B cell (primary cell): Measurements from ENCODE around the gene ERG. TPM values are rescaled to one million over a fixed set of nuclear protein-coding genes. Genes with fewer than 3 reads are reported as not detected.

ENCODE experiments used
- ATAC-seq: fragments of 200-7000 bp; cut with Tn5 transposase; one replicate; pipeline ENCODE4 v1.10.0; 2021; ENCODE audit warnings: low read depth, mild to moderate bottlenecking, moderate number of reproducible peaks, moderate library complexity
- CTCF ChIA-PET: fragments of 350-600 bp; sonication (Branson Sonifier 250); formaldehyde crosslinking; loops from one replicate; lab custom pipeline; 2021; ENCODE audit warnings: antibody characterized with exemption, inconsistent platforms; lab: Charles Lee
- POLR2A ChIA-PET: fragments of 350-600 bp; sonication (Branson Sonifier 250); formaldehyde crosslinking; loops from one replicate; lab custom pipeline; 2021; ENCODE audit warnings: antibody characterized with exemption; lab: Charles Lee
- DNase-seq: peaks from one replicate; pipeline ENCODE4 v3.0.0; 2013
- H2AFZ ChIP-seq: 2 replicates; pipeline ENCODE4 v1.6.1; 2012; ENCODE audit warnings: mild to moderate bottlenecking, low read depth, low read length; ENCODE audit not compliant: insufficient read depth, poor library complexity, severe bottlenecking
- H3K27ac ChIP-seq, 2 donors: 1 replicate in 1 of 2; 2 replicates in 1 of 2; pipeline ENCODE4 v1.5.1; 2012 to 2013; ENCODE audit warnings: low read length in 2 of 2, mild to moderate bottlenecking in 2 of 2, moderate library complexity in 1 of 2
- H3K27me3 ChIP-seq, 4 experiments: fragments of 200-600 bp in 1 of 4; sonication (generic) in 1 of 4; replicated peaks in 1 of 4; 1 replicate in 2 of 4; 2 replicates in 2 of 4; pipeline versions ENCODE4 v1.6.1 to v1.7.0; 2013 to 2016; ENCODE audit warnings: low read length in 3 of 4, mild to moderate bottlenecking in 2 of 4, mixed read lengths in 1 of 4, moderate library complexity in 1 of 4; ENCODE audit not compliant: insufficient read depth in 4 of 4, control insufficient read depth in 3 of 4; ENCODE audit errors: control extremely low read depth in 1 of 4
- H3K36me3 ChIP-seq, 2 experiments: replicated peaks in 1 of 2; 1 replicate in 1 of 2; 2 replicates in 1 of 2; pipeline versions ENCODE4 v1.6.1 to v1.7.1; 2013; ENCODE audit warnings: low read length in 1 of 2; ENCODE audit not compliant: insufficient read depth in 2 of 2, control insufficient read depth in 1 of 2; ENCODE audit errors: control extremely low read depth in 1 of 2, extremely low read depth in 1 of 2
- H3K4me1 ChIP-seq, 2 donors: fragments of 200-600 bp in 1 of 2; sonication (generic) in 1 of 2; 1 replicate in 1 of 2; 2 replicates in 1 of 2; pipeline versions ENCODE4 v1.5.1 to v1.6.1; 2013 to 2017; ENCODE audit warnings: low read length in 2 of 2; ENCODE audit not compliant: control insufficient read depth in 2 of 2, insufficient read depth in 2 of 2
- H3K4me2 ChIP-seq: replicated peaks from 2 replicates; pipeline ENCODE3; 2012; ENCODE audit warnings: mild to moderate bottlenecking, low read depth, low read length; ENCODE audit not compliant: poor library complexity, severe bottlenecking
- H3K4me3 ChIP-seq, 5 experiments: fragments of 200-600 bp in 1 of 5; sonication (generic) in 1 of 5; 1 replicate in 3 of 5; 2 replicates in 2 of 5; pipeline versions ENCODE4 v1.5.1 to v1.7.0; 2011 to 2016; ENCODE audit warnings: low read length in 4 of 5, mild to moderate bottlenecking in 4 of 5, low read depth in 2 of 5, control low read depth in 1 of 5, moderate library complexity in 1 of 5; ENCODE audit not compliant: insufficient read depth in 1 of 5; ENCODE audit errors: control extremely low read depth in 1 of 5, extremely low read depth in 1 of 5
- H3K79me2 ChIP-seq: fragments of 200-600 bp; sonication (generic); one replicate; pipeline ENCODE4 v1.6.0; 2016; ENCODE audit warnings: low read length; ENCODE audit not compliant: control insufficient read depth, insufficient read depth
- H3K9ac ChIP-seq: fragments of 200-600 bp; sonication (generic); 2 replicates; pipeline ENCODE4 v1.6.1; 2017; ENCODE audit warnings: mild to moderate bottlenecking, low read length, moderate library complexity
- H3K9me3 ChIP-seq, 3 donors: one replicate each; pipeline versions ENCODE4 v1.6.1 to v1.7.1; 2013; ENCODE audit warnings: low read length in 2 of 3; ENCODE audit not compliant: control insufficient read depth in 2 of 3, insufficient read depth in 1 of 3; ENCODE audit errors: control extremely low read depth in 1 of 3
- H4K20me1 ChIP-seq: 2 replicates; pipeline ENCODE4 v1.6.0; 2012; ENCODE audit warnings: mild to moderate bottlenecking, low read length; ENCODE audit not compliant: insufficient read depth, control insufficient read depth, poor library complexity, severe bottlenecking
- H3K27ac Mint-ChIP-seq: one replicate; pipeline ENCODE4 v1.8.0; 2021; ENCODE audit warnings: mixed read lengths
- H3K27me3 Mint-ChIP-seq: one replicate; pipeline ENCODE4 v1.8.0; 2021; ENCODE audit warnings: mixed read lengths
- H3K4me1 Mint-ChIP-seq: one replicate; pipeline ENCODE4 v1.8.0; 2021; ENCODE audit warnings: mixed read lengths
- H3K4me3 Mint-ChIP-seq: one replicate; pipeline ENCODE4 v1.8.0; 2021; ENCODE audit warnings: mixed read lengths
- H3K9me3 Mint-ChIP-seq: one replicate; pipeline ENCODE4 v1.8.0; 2022; ENCODE audit warnings: mixed read lengths; ENCODE audit not compliant: insufficient read depth
- CTCF ChIP-seq: fragments of 200-600 bp; IDR thresholded peaks from one replicate; pipeline ENCODE4 v1.8.0; 2022; ENCODE audit warnings: antibody characterized with exemption, mild to moderate bottlenecking
- EZH2 ChIP-seq: IDR thresholded peaks from 2 replicates; pipeline ENCODE4 v1.6.1; 2012; ENCODE audit warnings: borderline replicate concordance, low read depth, mild to moderate bottlenecking, moderate library complexity, low read length; ENCODE audit not compliant: insufficient read depth, poor library complexity, severe bottlenecking
- WGBS: methylation state at CpG from one replicate; pipeline ENCODE4 v1.1.5; 2013; ENCODE audit warnings: missing lambda C conversion rate; ENCODE audit not compliant: insufficient coverage; 5-methylcytosine and 5-hydroxymethylcytosine counted together
- intact Hi-C: fragments of 100-400 bp; cut with micrococcal nuclease; formaldehyde crosslinking; loops from one replicate; pipeline ENCODE4 v1.10.0; 2022
- polyA plus RNA-seq: library from polyadenylated mRNA; depleted of rRNA; stranded (reverse); fragments of >200 nt; gene quantifications from 2 replicates; pipeline ENCODE4 v1.2.3, GENCODE V29; 2012
- total RNA-seq, 2 donors: library from RNA; stranded (reverse); fragments of 120-200 nt in 1 of 2; gene quantifications; 1 replicate in 1 of 2; 2 replicates in 1 of 2; pipeline versions ENCODE4 v1.2.3 to v1.2.4, GENCODE V29; 2013 to 2022

The ERG gene
- total and polyA plus RNA-seq, 2 donors (not counting 1 experiment from before 2014, with no cell fraction given) = 0.17 TPM; not detected in 1

GRCh38 chr21:38490411-38491020 lies 7.8 kb downstream of the ERG start:
- H3K4me3 ChIP-seq = no peak overlapping the region
- peaks cover 0 to 8% (median 0%) of the 10 kb centered on the region in 3 donors for H3K9me3 ChIP-seq
- POLR2A ChIA-PET = no interaction called here
- Mint-ChIP-seq H3K27ac (no peak overlapping the region), H3K4me3 (no peak overlapping the region), H3K4me1 (no peaks in the 10 kb centered on the region), H3K9me3 (no peaks in the 10 kb centered on the region), H3K27me3 (peaks cover 39% of the 10 kb centered on the region)
- H3K36me3 ChIP-seq = no peaks in the 10 kb centered on the region
- no peak overlapping the region for H3K4me2 ChIP-seq
- H3K4me1 ChIP-seq = no peaks in the 10 kb centered on the region
- ATAC-seq = no peak
- H3K9ac ChIP-seq = no peak overlapping the region
- H3K27me3 ChIP-seq = peaks cover 0 to 16% (median 1%) of the 10 kb centered on the region in 4 experiments
- H2AFZ ChIP-seq = no peak overlapping the region
- no peaks in the 10 kb centered on the region for H3K79me2 ChIP-seq
- no peak for DNase-seq
- WGBS = 42% methylated on average over 9 of the region's 12 CpGs
- no peak overlapping the region for H3K27ac ChIP-seq
- no peak for TF ChIP-seq EZH2
- no peak for TF ChIP-seq CTCF
- intact Hi-C loops = no loop called here
- H4K20me1 ChIP-seq = no peaks in the 10 kb centered on the region
- CTCF ChIA-PET = no interaction called here

- ChIA-PET POLR2A (no interaction called here), CTCF (no interaction called here)
- no peak overlapping the region for H3K27ac Mint-ChIP-seq
- Histone ChIP-seq H3K9ac (no peak overlapping the region), H3K4me1 (no peaks in the 10 kb centered on the region), H2AFZ (no peak overlapping the region), H4K20me1 (no peaks in the 10 kb centered on the region), H3K27ac (no peak overlapping the region), H3K27me3 (peaks cover 0 to 14% (median 1%) of the 10 kb centered on the region in 4 experiments), H3K79me2 (no peaks in the 10 kb centered on the region), H3K4me3 (no peak overlapping the region), H3K36me3 (no peaks in the 10 kb centered on the region), H3K9me3 (peaks cover 0 to 8% (median 0%) of the 10 kb centered on the region in 3 donors), H3K4me2 (no peak overlapping the region)
- H3K27me3 Mint-ChIP-seq = peaks cover 32% of the 10 kb centered on the region
- no peak overlapping the region for H3K4me3 Mint-ChIP-seq
- DNase-seq = no peak
- H3K4me1 Mint-ChIP-seq = no peaks in the 10 kb centered on the region
- no peaks in the 10 kb centered on the region for H3K9me3 Mint-ChIP-seq
- TF ChIP-seq EZH2 (no peak), CTCF (no peak)
- intact Hi-C loops = no loop called here
- ATAC-seq = no peak
- WGBS = no CpG with 5 or more reads among the region's 6 CpGs
Observed at GRCh38 chr21:38489729-38490128, 8.5 kb downstream of the ERG start.
